H1 (cell line): ENCODE measurements around the gene GPER1. TPM values are rescaled to one million over a fixed set of nuclear protein-coding genes. Genes with fewer than 3 reads are reported as not detected.

ENCODE experiments used
- BCL11A ChIP-seq, 2 experiments: IDR thresholded peaks; one replicate each; pipeline ENCODE4 v1.6.1; 2011; ENCODE audit warnings: low read depth in 2 of 2, low read length in 2 of 2, mild to moderate bottlenecking in 2 of 2
- CHD2 ChIP-seq: IDR thresholded peaks from 2 replicates; pipeline ENCODE4 v1.6.1; 2012; ENCODE audit warnings: low read length, improper control_type of control experiment
- EP300 ChIP-seq, 2 experiments: IDR thresholded peaks; 1 replicate in 1 of 2; 2 replicates in 1 of 2; pipeline ENCODE4 v1.6.1; 2011 to 2012; ENCODE audit warnings: low read depth in 2 of 2, low read length in 2 of 2, mild to moderate bottlenecking in 2 of 2, borderline replicate concordance in 1 of 2, inconsistent platforms in 1 of 2, moderate library complexity in 1 of 2
- GABPA ChIP-seq: IDR thresholded peaks from 2 replicates; pipeline ENCODE4 v1.6.1; 2011; ENCODE audit warnings: mild to moderate bottlenecking, low read length, moderate library complexity, borderline replicate concordance; ENCODE audit not compliant: insufficient read depth
- JUN ChIP-seq: IDR thresholded peaks from 2 replicates; pipeline ENCODE4 v1.6.1; 2011; ENCODE audit warnings: low read depth, mild to moderate bottlenecking, improper control_type of control experiment, low read length
- MAFK ChIP-seq: IDR thresholded peaks from 2 replicates; pipeline ENCODE4 v1.6.1; 2012; ENCODE audit warnings: low read depth, mild to moderate bottlenecking, improper control_type of control experiment, low read length
- MAX ChIP-seq: IDR thresholded peaks from 2 replicates; pipeline ENCODE4 v1.6.1; 2012; ENCODE audit warnings: inconsistent platforms
- POLR2A ChIP-seq, 2 experiments: IDR thresholded peaks; 1 replicate in 1 of 2; 2 replicates in 1 of 2; pipeline ENCODE4 v1.6.1; 2011; ENCODE audit warnings: low read depth in 2 of 2, low read length in 2 of 2, mild to moderate bottlenecking in 2 of 2; ENCODE audit errors: control extremely low read depth in 1 of 2
- RBBP5 ChIP-seq: IDR thresholded peaks from 2 replicates; pipeline ENCODE4 v1.7.1; 2012; ENCODE audit warnings: low read depth, mild to moderate bottlenecking, inconsistent platforms, low read length, moderate library complexity, borderline replicate concordance
- polyA plus RNA-seq, 7 experiments: library from polyadenylated mRNA; depleted of rRNA in 3 of 7; stranded (reverse) in 5 of 7; unstranded in 2 of 7; fragments of >200 nt in 5 of 7; fragments of 200-250 nt in 2 of 7; gene quantifications; 1 replicate in 5 of 7; 2 replicates in 1 of 7; 4 replicates in 1 of 7; pipeline versions ENCODE4 v1.2.1 to v1.2.3, GENCODE V29; 2011 to 2013; ENCODE audit warnings: missing spikeins in 2 of 7, mixed read lengths in 2 of 7
- total RNA-seq: library from RNA; stranded (reverse); fragmentation: NEBNext Ultra II Directional; extraction: Animal tissue kit (Norgen Biotek cat#: 25700); gene quantifications from 2 replicates; pipeline ENCODE4 v1.2.1, GENCODE V29; 2021
- TF ChIP-seq, protein P1 (sequence below), 3 experiments: IDR thresholded peaks; 1 replicate in 2 of 3; 2 replicates in 1 of 3; pipeline versions ENCODE4 v1.5.1 to v1.6.1; 2011; ENCODE audit warnings: low read length in 3 of 3, mild to moderate bottlenecking in 3 of 3, inconsistent platforms in 2 of 3, low read depth in 1 of 3, moderate library complexity in 1 of 3; ENCODE audit not compliant: insufficient read depth in 1 of 3; ENCODE audit errors: control extremely low read depth in 1 of 3

GPER1 gene
- total and polyA plus RNA-seq, 2 of the 8 experiments (the other 6 are each of a cell fraction or from before 2014, with no cell fraction given): 0.24 to 0.47 TPM

DNA sequence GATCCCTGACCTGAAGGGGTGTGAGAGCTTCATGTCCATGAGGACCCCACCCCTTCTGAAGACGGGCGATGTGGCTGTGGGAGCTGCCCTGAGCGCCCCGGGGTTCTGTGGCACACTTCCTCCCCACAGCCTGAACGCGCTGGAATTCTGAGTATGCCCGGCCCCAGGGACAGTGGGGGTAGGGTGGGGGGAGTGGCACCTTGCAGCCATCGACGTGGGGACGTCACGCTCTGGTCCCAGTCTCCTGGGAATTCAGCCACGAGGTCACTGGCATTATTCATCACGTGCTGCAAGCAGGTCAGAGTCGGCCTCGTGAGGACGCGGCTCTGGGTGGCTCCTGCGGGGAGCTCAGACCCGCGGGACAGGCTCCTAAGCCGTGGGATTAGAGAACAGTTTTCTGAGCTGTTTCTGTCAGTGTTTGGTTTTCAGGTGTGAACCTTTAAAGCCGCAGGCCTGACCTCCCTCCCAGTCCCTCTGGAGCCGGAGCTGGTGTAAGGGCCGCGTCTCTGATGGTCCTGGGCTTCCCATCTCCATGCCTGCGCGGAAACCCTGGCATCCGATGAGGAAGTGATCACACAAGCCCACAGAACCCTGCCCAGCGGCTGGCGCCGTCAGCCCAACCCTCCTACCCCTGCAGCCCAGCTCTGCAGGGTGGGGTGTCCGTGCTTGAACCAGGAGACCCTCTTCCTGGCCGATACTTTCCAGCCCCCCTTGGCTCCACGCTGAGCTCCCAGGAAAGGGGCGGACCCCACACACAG lies 27.4 kb upstream of the GPER1 start (continued):
- TF ChIP-seq JUN (no peak), MAFK (no peak), BCL11A (IDR thresholded peaks at IDR 0.05; ENCODE audit: low read depth in 2 of 2, low read length in 2 of 2) (no peak), RBBP5 (no peak), CHD2 (no peak), MAX (peak; percentile 77), EP300 (IDR thresholded peaks at IDR 0.05; ENCODE audit: borderline replicate concordance in 1 of 2, low read depth in 2 of 2, low read length in 2 of 2) (no peak), GABPA (no peak), POLR2A (IDR thresholded peaks at IDR 0.05; ENCODE audit: control extremely low read depth in 1 of 2, low read depth in 2 of 2, low read length in 2 of 2) (no peak)
- TF ChIP-seq, protein P1, sequence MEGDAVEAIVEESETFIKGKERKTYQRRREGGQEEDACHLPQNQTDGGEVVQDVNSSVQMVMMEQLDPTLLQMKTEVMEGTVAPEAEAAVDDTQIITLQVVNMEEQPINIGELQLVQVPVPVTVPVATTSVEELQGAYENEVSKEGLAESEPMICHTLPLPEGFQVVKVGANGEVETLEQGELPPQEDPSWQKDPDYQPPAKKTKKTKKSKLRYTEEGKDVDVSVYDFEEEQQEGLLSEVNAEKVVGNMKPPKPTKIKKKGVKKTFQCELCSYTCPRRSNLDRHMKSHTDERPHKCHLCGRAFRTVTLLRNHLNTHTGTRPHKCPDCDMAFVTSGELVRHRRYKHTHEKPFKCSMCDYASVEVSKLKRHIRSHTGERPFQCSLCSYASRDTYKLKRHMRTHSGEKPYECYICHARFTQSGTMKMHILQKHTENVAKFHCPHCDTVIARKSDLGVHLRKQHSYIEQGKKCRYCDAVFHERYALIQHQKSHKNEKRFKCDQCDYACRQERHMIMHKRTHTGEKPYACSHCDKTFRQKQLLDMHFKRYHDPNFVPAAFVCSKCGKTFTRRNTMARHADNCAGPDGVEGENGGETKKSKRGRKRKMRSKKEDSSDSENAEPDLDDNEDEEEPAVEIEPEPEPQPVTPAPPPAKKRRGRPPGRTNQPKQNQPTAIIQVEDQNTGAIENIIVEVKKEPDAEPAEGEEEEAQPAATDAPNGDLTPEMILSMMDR (IDR thresholded peaks at IDR 0.05; ENCODE audit: control extremely low read depth in 1 of 3, insufficient read depth in 1 of 3, low read depth in 1 of 3, low read length in 3 of 3): no peak
